Mesendoderm (in vitro differentiated cells): ENCODE measurements around the gene ATP13A1.

Experiments
- DNase-seq: peaks from one replicate; pipeline ENCODE4 v3.0.0; 2013
- H2AK5ac ChIP-seq: 2 replicates; pipeline ENCODE4 v1.6.1; 2013; ENCODE audit warnings: low read length, inconsistent platforms
- H2BK120ac ChIP-seq: 2 replicates; pipeline ENCODE4 v1.6.1; 2013; ENCODE audit warnings: low read depth, mild to moderate bottlenecking, low read length, moderate library complexity, mixed read lengths
- H2BK15ac ChIP-seq: replicated peaks from 2 replicates; pipeline ENCODE4 v1.6.1; 2013; ENCODE audit warnings: low read depth, mild to moderate bottlenecking, moderate library complexity
- H2BK5ac ChIP-seq: 2 replicates; pipeline ENCODE4 v1.6.1; 2013; ENCODE audit warnings: low read length, inconsistent platforms
- H3K18ac ChIP-seq: 2 replicates; pipeline ENCODE4 v1.6.1; 2013; ENCODE audit warnings: mild to moderate bottlenecking, low read length, mixed read lengths
- H3K23ac ChIP-seq: one replicate; pipeline ENCODE4 v1.6.1; 2013; ENCODE audit warnings: low read length
- H3K27ac ChIP-seq: 2 replicates; pipeline ENCODE4 v1.5.1; 2013; ENCODE audit warnings: low read depth, mild to moderate bottlenecking, inconsistent platforms, low read length, moderate library complexity
- H3K27me3 ChIP-seq: 2 replicates; pipeline ENCODE4 v1.6.1; 2013; ENCODE audit warnings: low read length, control low read depth, mild to moderate bottlenecking, inconsistent platforms; ENCODE audit not compliant: insufficient read depth, poor library complexity
- H3K36me3 ChIP-seq: 2 replicates; pipeline ENCODE4 v1.6.1; 2013; ENCODE audit warnings: low read length, inconsistent platforms; ENCODE audit not compliant: control insufficient read depth, insufficient read depth
- H3K4ac ChIP-seq: one replicate; pipeline ENCODE4 v1.6.1; 2013; ENCODE audit warnings: low read depth, mild to moderate bottlenecking, low read length, moderate library complexity
- H3K4me1 ChIP-seq: 2 replicates; pipeline ENCODE4 v1.6.1; 2013; ENCODE audit warnings: low read depth, low read length, inconsistent platforms; ENCODE audit not compliant: control insufficient read depth
- H3K4me2 ChIP-seq: 2 replicates; pipeline ENCODE4 v1.6.1; 2013; ENCODE audit warnings: low read length
- H3K4me3 ChIP-seq: 2 replicates; pipeline ENCODE4 v1.5.1; 2013; ENCODE audit warnings: mild to moderate bottlenecking, low read length
- H3K56ac ChIP-seq: one replicate; pipeline ENCODE4 v1.6.1; 2013; ENCODE audit warnings: low read length
- H3K79me1 ChIP-seq: 2 replicates; pipeline ENCODE4 v1.6.1; 2013; ENCODE audit warnings: low read length, inconsistent platforms
- H3K79me2 ChIP-seq: 2 replicates; pipeline ENCODE4 v1.6.1; 2013; ENCODE audit warnings: mild to moderate bottlenecking, low read length; ENCODE audit not compliant: control insufficient read depth, insufficient read depth
- H3K9ac ChIP-seq: 2 replicates; pipeline ENCODE4 v1.6.1; 2013; ENCODE audit warnings: low read length, inconsistent platforms
- H4K5ac ChIP-seq: one replicate; pipeline ENCODE4 v1.6.1; 2013; ENCODE audit warnings: low read length
- H4K8ac ChIP-seq: one replicate; pipeline ENCODE4 v1.6.1; 2013; ENCODE audit warnings: low read depth, mild to moderate bottlenecking, control low read depth, low read length, moderate library complexity
- WGBS: extraction: QIAGEN DNeasy Blood & Tissue Kit; methylation state at CpG from one replicate; pipeline ENCODE4 v1.1.7; 2013; ENCODE audit warnings: low lambda C conversion rate, missing lambda C conversion rate; ENCODE audit not compliant: insufficient coverage; ENCODE audit errors: extremely low coverage; 5-methylcytosine and 5-hydroxymethylcytosine counted together

The ATP13A1 gene

DNA sequence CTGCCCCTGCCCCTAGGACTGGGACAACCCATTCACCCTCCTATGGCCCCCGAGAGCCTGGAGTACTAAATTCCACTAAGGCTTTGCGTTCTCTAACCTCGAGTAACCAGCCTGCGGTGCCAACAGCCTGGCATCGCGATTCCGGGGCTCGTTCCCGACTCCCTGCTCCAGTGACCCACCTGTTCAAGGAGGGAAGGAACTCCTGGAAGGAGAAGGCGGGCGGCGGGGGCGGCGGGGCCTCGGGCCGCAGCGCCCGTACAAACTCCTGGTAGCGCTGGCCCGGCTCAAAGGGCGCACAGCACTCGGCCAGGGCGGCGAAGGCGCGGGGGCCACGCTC lies 26.3 kb downstream of the ATP13A1 start:
- H3K36me3 ChIP-seq: peaks cover 3% of the 10 kb centered on the region

GRCh38 chr19:19636573-19637185 lies 26.8 kb downstream of the ATP13A1 start:
- H3K27me3 ChIP-seq: no peaks in the 10 kb centered on the region
- H3K4me2 ChIP-seq: no peak overlapping the region
- H3K4ac ChIP-seq: no peak overlapping the region
- no CpG with 5 or more reads among the region's 9 CpGs for WGBS
- H3K36me3 ChIP-seq: peaks cover 3% of the 10 kb centered on the region
- H2BK15ac ChIP-seq: no peak overlapping the region
- no peaks in the 10 kb centered on the region for H3K79me1 ChIP-seq
- H3K79me2 ChIP-seq: no peaks in the 10 kb centered on the region
- no peak overlapping the region for H3K23ac ChIP-seq
- H3K18ac ChIP-seq: no peak overlapping the region
- H3K27ac ChIP-seq: no peak overlapping the region
- no peak overlapping the region for H2BK5ac ChIP-seq
- H2BK120ac ChIP-seq: no peak overlapping the region
- H3K56ac ChIP-seq: no peak overlapping the region
- no peak overlapping the region for H3K4me3 ChIP-seq
- no peak overlapping the region for H2AK5ac ChIP-seq
- H3K9ac ChIP-seq: no peak overlapping the region
- DNase-seq: no peak
- H4K8ac ChIP-seq: no peak overlapping the region
- H4K5ac ChIP-seq: no peak overlapping the region
- H3K4me1 ChIP-seq: no peaks in the 10 kb centered on the region

More for the DNA sequence above, 26.3 kb downstream of the ATP13A1 start:
- Histone ChIP-seq H3K79me2 (no peaks in the 10 kb centered on the region), H3K79me1 (no peaks in the 10 kb centered on the region), H3K27ac (no peak overlapping the region), H3K9ac (no peak overlapping the region), H3K23ac (no peak overlapping the region), H4K8ac (no peak overlapping the region), H2BK120ac (no peak overlapping the region), H3K27me3 (no peaks in the 10 kb centered on the region), H3K4ac (no peak overlapping the region), H3K56ac (no peak overlapping the region), H3K4me2 (no peak overlapping the region), H3K4me1 (no peaks in the 10 kb centered on the region), H3K4me3 (no peak overlapping the region), H2BK5ac (no peak overlapping the region), H2AK5ac (no peak overlapping the region), H2BK15ac (no peak overlapping the region), H4K5ac (no peak overlapping the region), H3K18ac (no peak overlapping the region)
- WGBS: no CpG with 5 or more reads among the region's 27 CpGs
- DNase-seq: no peak

- no peak overlapping the region for H3K18ac ChIP-seq
- peaks cover 3% of the 10 kb centered on the region for H3K36me3 ChIP-seq
- no peak overlapping the region for H3K23ac ChIP-seq
- H3K79me2 ChIP-seq: no peaks in the 10 kb centered on the region
- H3K4me3 ChIP-seq: no peak overlapping the region
- no peak overlapping the region for H3K4me2 ChIP-seq
- H3K79me1 ChIP-seq: no peaks in the 10 kb centered on the region
- no peaks in the 10 kb centered on the region for H3K4me1 ChIP-seq
- H3K9ac ChIP-seq: no peak overlapping the region
- no peak for DNase-seq
- H2AK5ac ChIP-seq: no peak overlapping the region
- H2BK5ac ChIP-seq: no peak overlapping the region
- H4K5ac ChIP-seq: no peak overlapping the region
- H2BK120ac ChIP-seq: no peak overlapping the region
- H2BK15ac ChIP-seq: no peak overlapping the region
- H3K56ac ChIP-seq: no peak overlapping the region
- no peak overlapping the region for H4K8ac ChIP-seq
- no peaks in the 10 kb centered on the region for H3K27me3 ChIP-seq
- WGBS: no CpG with 5 or more reads among the region's 14 CpGs
- no peak overlapping the region for H3K4ac ChIP-seq
- no peak overlapping the region for H3K27ac ChIP-seq
Observed at GRCh38 chr19:19635313-19635702, 28.2 kb downstream of the ATP13A1 start.

GRCh38 chr19:19634516-19635312 lies 28.8 kb downstream of the ATP13A1 start:
- Histone ChIP-seq H3K79me2 (no peaks in the 10 kb centered on the region), H3K79me1 (no peaks in the 10 kb centered on the region), H4K5ac (no peak overlapping the region), H3K27ac (no peak overlapping the region), H3K4me2 (no peak overlapping the region), H3K4me3 (no peak overlapping the region), H3K56ac (no peak overlapping the region), H2BK120ac (no peak overlapping the region), H2BK15ac (no peak overlapping the region), H3K9ac (no peak overlapping the region), H3K23ac (no peak overlapping the region), H4K8ac (no peak overlapping the region), H3K18ac (no peak overlapping the region), H2AK5ac (no peak overlapping the region), H3K4me1 (no peaks in the 10 kb centered on the region), H3K4ac (no peak overlapping the region), H3K27me3 (no peaks in the 10 kb centered on the region), H2BK5ac (no peak overlapping the region), H3K36me3 (peaks cover 3% of the 10 kb centered on the region)
- WGBS: no CpG with 5 or more reads among the region's 36 CpGs
- no peak for DNase-seq

- Histone ChIP-seq H3K4me3 (no peak overlapping the region), H3K9ac (no peak overlapping the region), H2BK15ac (no peak overlapping the region), H3K27ac (no peak overlapping the region), H4K5ac (no peak overlapping the region), H2AK5ac (no peak overlapping the region), H3K4me1 (no peaks in the 10 kb centered on the region), H3K36me3 (peaks cover 3% of the 10 kb centered on the region), H3K4me2 (no peak overlapping the region), H3K79me2 (no peaks in the 10 kb centered on the region), H3K27me3 (no peaks in the 10 kb centered on the region), H4K8ac (no peak overlapping the region), H3K18ac (no peak overlapping the region), H2BK120ac (no peak overlapping the region), H2BK5ac (no peak overlapping the region), H3K56ac (no peak overlapping the region), H3K79me1 (no peaks in the 10 kb centered on the region), H3K23ac (no peak overlapping the region), H3K4ac (no peak overlapping the region)
- no CpG with 5 or more reads among the region's 22 CpGs for WGBS
- DNase-seq: no peak
Observed at GRCh38 chr19:19633711-19634515, 29.6 kb downstream of the ATP13A1 start.
